ENCODE data around the gene GADD45GIP1.

Gene GADD45GIP1

GRCh38 chr19:12985049-12985776, 28.2 kb upstream of the GADD45GIP1 start:
- Histone ChIP-seq H3K27me3 (ENCODE audit: control insufficient read depth, insufficient read depth, low read length) (no peaks in the 10 kb centered on the region), H3K4me1 (no peaks in the 10 kb centered on the region), H3K9me3 (ENCODE audit: control insufficient read depth, low read length) (no peaks in the 10 kb centered on the region), H3K9ac (no peak overlapping the region), H3K36me3 (ENCODE audit: control insufficient read depth, insufficient read depth, low read length) (no peaks in the 10 kb centered on the region), H3K27ac (no peak overlapping the region), H3K79me2 (no peaks in the 10 kb centered on the region), H2AFZ (peak overlapping the region; percentile 0), H3K4me2 (ENCODE audit: low read length) (no peak overlapping the region), H3K4me3 (ENCODE audit: low read depth, low read length) (no peak overlapping the region)
- TF ChIP-seq, protein P1, sequence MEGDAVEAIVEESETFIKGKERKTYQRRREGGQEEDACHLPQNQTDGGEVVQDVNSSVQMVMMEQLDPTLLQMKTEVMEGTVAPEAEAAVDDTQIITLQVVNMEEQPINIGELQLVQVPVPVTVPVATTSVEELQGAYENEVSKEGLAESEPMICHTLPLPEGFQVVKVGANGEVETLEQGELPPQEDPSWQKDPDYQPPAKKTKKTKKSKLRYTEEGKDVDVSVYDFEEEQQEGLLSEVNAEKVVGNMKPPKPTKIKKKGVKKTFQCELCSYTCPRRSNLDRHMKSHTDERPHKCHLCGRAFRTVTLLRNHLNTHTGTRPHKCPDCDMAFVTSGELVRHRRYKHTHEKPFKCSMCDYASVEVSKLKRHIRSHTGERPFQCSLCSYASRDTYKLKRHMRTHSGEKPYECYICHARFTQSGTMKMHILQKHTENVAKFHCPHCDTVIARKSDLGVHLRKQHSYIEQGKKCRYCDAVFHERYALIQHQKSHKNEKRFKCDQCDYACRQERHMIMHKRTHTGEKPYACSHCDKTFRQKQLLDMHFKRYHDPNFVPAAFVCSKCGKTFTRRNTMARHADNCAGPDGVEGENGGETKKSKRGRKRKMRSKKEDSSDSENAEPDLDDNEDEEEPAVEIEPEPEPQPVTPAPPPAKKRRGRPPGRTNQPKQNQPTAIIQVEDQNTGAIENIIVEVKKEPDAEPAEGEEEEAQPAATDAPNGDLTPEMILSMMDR (IDR thresholded peaks at IDR 0.05), result no peak

DNA sequence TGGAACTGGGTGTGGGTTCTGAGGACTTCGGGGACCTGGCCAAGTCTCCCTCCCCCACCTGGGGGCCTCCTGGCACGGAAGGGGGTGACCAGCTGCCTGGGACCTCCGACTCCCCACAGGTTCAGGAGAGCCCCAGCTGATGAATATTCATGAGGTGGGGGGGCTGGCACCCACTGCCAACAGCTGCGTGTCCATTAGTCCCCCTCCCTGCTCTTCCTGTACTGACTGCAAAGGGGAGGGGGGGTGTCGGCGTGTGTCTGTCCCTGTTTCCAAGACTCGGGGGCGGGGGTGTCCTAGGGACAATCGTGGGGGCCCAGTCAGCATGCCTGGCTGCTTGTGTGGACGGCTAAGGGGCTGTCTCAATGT, 27.6 kb upstream of the GADD45GIP1 start:
- Histone ChIP-seq H3K36me3 (ENCODE audit: control insufficient read depth, insufficient read depth, low read length) (no peaks in the 10 kb centered on the region), H3K9ac (no peak overlapping the region), H3K4me3 (ENCODE audit: low read depth, low read length) (no peak overlapping the region), H3K9me3 (ENCODE audit: control insufficient read depth, low read length) (no peaks in the 10 kb centered on the region), H3K4me2 (ENCODE audit: low read length) (no peak overlapping the region), H3K27ac (no peak overlapping the region), H3K27me3 (ENCODE audit: control insufficient read depth, insufficient read depth, low read length) (no peaks in the 10 kb centered on the region), H3K4me1 (no peaks in the 10 kb centered on the region), H3K79me2 (no peaks in the 10 kb centered on the region), H2AFZ (no peak overlapping the region)
- TF ChIP-seq, protein P1 (IDR thresholded peaks at IDR 0.05), result no peak

DNA sequence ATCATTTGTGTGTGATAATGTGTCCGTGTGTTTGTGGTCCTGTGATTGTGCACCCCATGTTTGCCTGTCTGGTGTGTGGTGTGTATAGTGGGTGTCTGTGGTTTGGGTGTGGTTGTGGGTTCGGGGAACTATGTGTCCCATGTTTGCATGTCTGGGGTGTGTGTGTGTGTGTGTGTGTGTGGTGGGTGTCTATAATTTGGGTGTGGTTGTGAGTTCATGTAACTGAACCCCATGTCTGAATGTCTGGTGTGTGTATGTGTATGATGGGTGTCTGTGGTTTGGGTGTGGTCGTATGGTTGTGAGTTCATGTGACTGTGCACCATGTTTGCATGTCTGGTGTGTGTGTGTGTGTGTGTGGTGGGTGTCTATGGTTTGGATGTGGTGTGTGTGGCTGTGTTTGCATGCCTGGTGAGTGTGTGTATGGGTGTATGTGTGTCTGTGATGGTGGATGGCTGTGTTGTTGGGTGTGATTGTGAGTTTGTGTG, 27.2 kb upstream of the GADD45GIP1 start:
- Histone ChIP-seq H3K27ac (no peak overlapping the region), H3K4me3 (ENCODE audit: low read depth, low read length) (no peak overlapping the region), H2AFZ (no peak overlapping the region), H3K9me3 (ENCODE audit: control insufficient read depth, low read length) (no peaks in the 10 kb centered on the region), H3K4me2 (ENCODE audit: low read length) (no peak overlapping the region), H3K4me1 (no peaks in the 10 kb centered on the region), H3K9ac (no peak overlapping the region), H3K27me3 (ENCODE audit: control insufficient read depth, insufficient read depth, low read length) (no peaks in the 10 kb centered on the region), H3K36me3 (ENCODE audit: control insufficient read depth, insufficient read depth, low read length) (no peaks in the 10 kb centered on the region), H3K79me2 (no peaks in the 10 kb centered on the region)
- TF ChIP-seq, protein P1 (IDR thresholded peaks at IDR 0.05), result no peak

DNA sequence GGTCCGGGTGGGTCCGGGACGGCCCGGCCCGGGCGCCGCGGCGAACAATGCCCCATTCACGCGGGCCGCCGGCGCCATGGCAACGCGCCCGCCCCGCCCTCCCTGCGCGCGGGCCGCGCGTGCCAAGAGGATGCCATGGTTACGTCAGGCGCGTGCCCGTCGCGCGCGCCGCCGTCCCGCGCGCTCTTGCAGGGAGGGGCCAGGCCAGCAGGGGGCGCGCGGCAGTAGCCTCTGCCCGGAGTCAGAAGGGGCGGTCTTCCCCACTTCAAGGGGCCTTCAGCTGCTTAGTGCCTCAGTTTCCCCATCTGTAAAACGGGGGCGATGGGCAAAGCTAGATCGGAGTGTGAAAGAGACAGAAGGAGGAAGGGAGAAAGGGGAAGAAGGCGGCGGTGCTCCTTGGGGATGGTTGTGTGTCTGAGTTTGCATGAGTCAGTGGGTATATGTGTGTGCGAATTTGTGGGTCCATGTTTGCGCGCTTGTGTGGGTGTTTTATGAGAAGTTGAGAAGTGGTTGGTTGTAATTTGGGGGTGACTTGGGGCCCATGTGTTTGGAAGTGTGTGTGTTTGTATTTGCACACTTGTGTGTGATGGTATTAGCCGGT, 26.6 kb upstream of the GADD45GIP1 start:
- Histone ChIP-seq H3K9ac (no peak overlapping the region), H3K4me2 (ENCODE audit: low read length) (peak overlapping the region; percentile 67), H3K79me2 (no peaks in the 10 kb centered on the region), H3K4me3 (ENCODE audit: low read depth, low read length) (peak overlapping the region; percentile 53), H3K9me3 (ENCODE audit: control insufficient read depth, low read length) (no peaks in the 10 kb centered on the region), H2AFZ (peak overlapping the region; percentile 62), H3K4me1 (no peaks in the 10 kb centered on the region), H3K27ac (no peak overlapping the region), H3K36me3 (ENCODE audit: control insufficient read depth, insufficient read depth, low read length) (no peaks in the 10 kb centered on the region), H3K27me3 (ENCODE audit: control insufficient read depth, insufficient read depth, low read length) (no peaks in the 10 kb centered on the region)
- TF ChIP-seq, protein P1 (IDR thresholded peaks at IDR 0.05), result peak; percentile 80

All from parathyroid adenoma (tissue), 2 donors.